Trophoblast cell (in vitro differentiated cells and primary cell): ENCODE results near the gene NBAS.

Experiments
- DNase-seq, 2 donors: peaks; one replicate each; pipeline ENCODE4 v3.0.0-alpha.2; 2016
- H2AFZ ChIP-seq: 2 replicates; pipeline ENCODE4 v1.6.1; 2013; ENCODE audit warnings: low read length, moderate library complexity, mild to moderate bottlenecking; ENCODE audit not compliant: insufficient read depth, poor library complexity
- H2AK5ac ChIP-seq: 2 replicates; pipeline ENCODE4 v1.6.1; 2013; ENCODE audit warnings: mild to moderate bottlenecking, low read length
- H2BK120ac ChIP-seq: 2 replicates; pipeline ENCODE4 v1.6.1; 2013; ENCODE audit warnings: low read length, mild to moderate bottlenecking, moderate library complexity; ENCODE audit not compliant: insufficient read depth, poor library complexity
- H2BK12ac ChIP-seq: 2 replicates; pipeline ENCODE4 v1.6.1; 2013; ENCODE audit warnings: mild to moderate bottlenecking, low read length, moderate library complexity
- H2BK5ac ChIP-seq: 2 replicates; pipeline ENCODE4 v1.6.1; 2013; ENCODE audit warnings: low read length, low read depth, moderate library complexity, mild to moderate bottlenecking; ENCODE audit not compliant: poor library complexity
- H3K14ac ChIP-seq: 2 replicates; pipeline ENCODE4 v1.6.1; 2013; ENCODE audit warnings: mild to moderate bottlenecking, low read length
- H3K18ac ChIP-seq: 2 replicates; pipeline ENCODE4 v1.6.1; 2013; ENCODE audit warnings: mild to moderate bottlenecking, low read length
- H3K23ac ChIP-seq: 2 replicates; pipeline ENCODE4 v1.6.1; 2013; ENCODE audit warnings: low read length
- H3K27ac ChIP-seq: 2 replicates; pipeline ENCODE4 v1.5.1; 2013; ENCODE audit warnings: low read depth, mild to moderate bottlenecking, inconsistent platforms, low read length, moderate library complexity
- H3K27me3 ChIP-seq: 2 replicates; pipeline ENCODE4 v1.6.1; 2013; ENCODE audit warnings: inconsistent platforms, mild to moderate bottlenecking, low read length, moderate library complexity; ENCODE audit not compliant: insufficient read depth
- H3K36me3 ChIP-seq, 2 experiments: 1 replicate in 1 of 2; 2 replicates in 1 of 2; pipeline ENCODE4 v1.6.1; 2013; ENCODE audit warnings: low read length in 2 of 2, mild to moderate bottlenecking in 2 of 2, moderate library complexity in 1 of 2; ENCODE audit not compliant: insufficient read depth in 2 of 2, control insufficient read depth in 1 of 2
- H3K4ac ChIP-seq: 2 replicates; pipeline ENCODE4 v1.6.1; 2013; ENCODE audit warnings: low read depth, mild to moderate bottlenecking, low read length, moderate library complexity
- H3K4me1 ChIP-seq, 2 experiments: 1 replicate in 1 of 2; 2 replicates in 1 of 2; pipeline ENCODE4 v1.6.1; 2013; ENCODE audit warnings: low read length in 2 of 2, mild to moderate bottlenecking in 2 of 2, moderate library complexity in 1 of 2; ENCODE audit not compliant: insufficient read depth in 2 of 2, control insufficient read depth in 1 of 2
- H3K4me2 ChIP-seq: 2 replicates; pipeline ENCODE4 v1.6.1; 2013; ENCODE audit warnings: inconsistent platforms, mild to moderate bottlenecking, low read length, moderate library complexity
- H3K4me3 ChIP-seq: 2 replicates; pipeline ENCODE4 v1.5.1; 2013; ENCODE audit warnings: mild to moderate bottlenecking, low read depth, low read length, inconsistent platforms
- H3K79me1 ChIP-seq: one replicate; pipeline ENCODE4 v1.6.1; 2013; ENCODE audit warnings: low read length
- H3K79me2 ChIP-seq: 2 replicates; pipeline ENCODE4 v1.6.1; 2013; ENCODE audit warnings: low read length, mild to moderate bottlenecking; ENCODE audit not compliant: control insufficient read depth, insufficient read depth, poor library complexity
- H3K9ac ChIP-seq: 2 replicates; pipeline ENCODE4 v1.6.1; 2013; ENCODE audit warnings: mild to moderate bottlenecking, low read length
- H3K9me3 ChIP-seq: 2 replicates; pipeline ENCODE4 v1.6.1; 2013; ENCODE audit warnings: low read depth, mild to moderate bottlenecking, control low read depth, inconsistent platforms, low read length; ENCODE audit not compliant: insufficient read depth
- H4K12ac ChIP-seq: 2 replicates; pipeline ENCODE4 v1.6.1; 2013; ENCODE audit warnings: low read depth, mild to moderate bottlenecking, low read length, moderate library complexity
- H4K8ac ChIP-seq: 2 replicates; pipeline ENCODE4 v1.6.1; 2013; ENCODE audit warnings: low read depth, mild to moderate bottlenecking, low read length, moderate library complexity
- H4K91ac ChIP-seq: one replicate; pipeline ENCODE4 v1.6.1; 2013; ENCODE audit warnings: low read depth, mild to moderate bottlenecking, low read length, moderate library complexity
- WGBS: extraction: QIAGEN DNeasy Blood & Tissue Kit; methylation state at CpG from one replicate; pipeline ENCODE4 v1.1.7; 2013; ENCODE audit warnings: missing lambda C conversion rate; ENCODE audit not compliant: insufficient read length, insufficient coverage; ENCODE audit errors: extremely low coverage; 5-methylcytosine and 5-hydroxymethylcytosine counted together

Gene NBAS

GRCh38 chr2:15281681-15282080 is 279.5 kb downstream of the NBAS start:
- Histone ChIP-seq H4K12ac (no peak overlapping the region), H3K18ac (no peak overlapping the region), H3K9ac (no peak overlapping the region), H3K4ac (no peak overlapping the region), H2BK5ac (no peak overlapping the region), H3K36me3 (no peaks in the 10 kb centered on the region), H3K23ac (no peak overlapping the region), H3K9me3 (no peaks in the 10 kb centered on the region), H3K79me1 (no peaks in the 10 kb centered on the region), H3K4me3 (no peak overlapping the region), H2BK120ac (no peak overlapping the region), H4K8ac (no peak overlapping the region), H3K79me2 (no peaks in the 10 kb centered on the region), H3K4me2 (no peak overlapping the region), H3K27me3 (no peaks in the 10 kb centered on the region), H2AK5ac (no peak overlapping the region), H3K27ac (no peak overlapping the region), H2AFZ (no peak overlapping the region), H3K4me1 (no peaks in the 10 kb centered on the region), H4K91ac (no peak overlapping the region), H3K14ac (no peak overlapping the region), H2BK12ac (no peak overlapping the region)
- WGBS = no CpG with 5 or more reads among the region's 2 CpGs
- DNase-seq = no peak

GRCh38 chr2:15279201-15279876 is 281.8 kb downstream of the NBAS start:
- no peaks in the 10 kb centered on the region for H3K4me1 ChIP-seq
- no peak for DNase-seq
- H3K9me3 ChIP-seq = no peaks in the 10 kb centered on the region
- no peak overlapping the region for H4K12ac ChIP-seq
- H3K4ac ChIP-seq = no peak overlapping the region
- no peak overlapping the region for H2BK12ac ChIP-seq
- H2AFZ ChIP-seq = no peak overlapping the region
- H4K91ac ChIP-seq = no peak overlapping the region
- peaks cover 0 to 3% of the 10 kb centered on the region in 2 experiments for H3K36me3 ChIP-seq
- WGBS = no CpG with 5 or more reads among the region's 2 CpGs
- no peaks in the 10 kb centered on the region for H3K79me1 ChIP-seq
- no peak overlapping the region for H3K4me2 ChIP-seq
- no peak overlapping the region for H3K14ac ChIP-seq
- no peaks in the 10 kb centered on the region for H3K79me2 ChIP-seq
- no peak overlapping the region for H2BK5ac ChIP-seq
- H3K18ac ChIP-seq = no peak overlapping the region
- H3K9ac ChIP-seq = no peak overlapping the region
- H3K4me3 ChIP-seq = no peak overlapping the region
- no peak overlapping the region for H4K8ac ChIP-seq
- no peaks in the 10 kb centered on the region for H3K27me3 ChIP-seq
- no peak overlapping the region for H2BK120ac ChIP-seq
- no peak overlapping the region for H3K27ac ChIP-seq
- H3K23ac ChIP-seq = no peak overlapping the region
- H2AK5ac ChIP-seq = no peak overlapping the region

- Histone ChIP-seq H2AFZ (no peak overlapping the region), H2AK5ac (no peak overlapping the region), H2BK120ac (no peak overlapping the region), H4K91ac (no peak overlapping the region), H2BK12ac (no peak overlapping the region), H3K4me3 (no peak overlapping the region), H2BK5ac (no peak overlapping the region), H3K4ac (no peak overlapping the region), H3K27me3 (no peaks in the 10 kb centered on the region), H3K9me3 (no peaks in the 10 kb centered on the region), H3K14ac (no peak overlapping the region), H4K12ac (no peak overlapping the region), H3K36me3 (peaks cover 0 to 5% of the 10 kb centered on the region in 2 experiments), H3K79me1 (no peaks in the 10 kb centered on the region), H3K18ac (no peak overlapping the region), H3K27ac (no peak overlapping the region), H3K79me2 (no peaks in the 10 kb centered on the region), H3K4me1 (no peaks in the 10 kb centered on the region), H3K4me2 (no peak overlapping the region), H3K9ac (no peak overlapping the region), H4K8ac (no peak overlapping the region), H3K23ac (no peak overlapping the region)
- no peak for DNase-seq
- no CpG with 5 or more reads among the region's 3 CpGs for WGBS
Observed at GRCh38 chr2:15278296-15278695, 282.8 kb downstream of the NBAS start.

DNA sequence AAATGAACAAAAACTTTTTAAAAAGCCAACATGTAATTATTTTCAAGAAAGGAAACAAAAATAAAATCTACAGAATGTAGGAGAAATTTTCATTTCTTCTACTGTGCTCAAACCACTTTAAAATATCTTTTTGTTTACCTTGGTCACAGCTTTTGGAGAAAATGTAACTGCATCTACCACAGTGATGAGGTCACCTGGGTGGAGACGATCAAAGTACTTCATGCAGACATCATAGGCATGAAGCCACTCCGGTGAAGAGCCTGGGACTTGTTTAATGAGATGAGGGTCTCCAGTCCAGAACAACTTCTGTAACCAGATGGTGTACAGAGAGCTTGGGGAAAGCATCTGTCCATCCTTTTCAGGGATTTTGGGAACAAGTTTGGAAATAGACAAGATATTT is 285.8 kb downstream of the NBAS start:
- no peaks in the 10 kb centered on the region for H3K79me2 ChIP-seq
- H3K23ac ChIP-seq = no peak overlapping the region
- H2AK5ac ChIP-seq = no peak overlapping the region

More for the DNA sequence above, 285.8 kb downstream of the NBAS start:
- Histone ChIP-seq H2BK12ac (no peak overlapping the region), H2BK5ac (no peak overlapping the region), H2BK120ac (no peak overlapping the region), H3K4me1 (no peaks in the 10 kb centered on the region), H3K27ac (no peak overlapping the region), H3K18ac (no peak overlapping the region), H3K36me3 (peaks cover 0 to 5% of the 10 kb centered on the region in 2 experiments), H3K4ac (no peak overlapping the region), H3K27me3 (no peaks in the 10 kb centered on the region), H4K91ac (no peak overlapping the region), H3K9ac (no peak overlapping the region), H3K4me3 (no peak overlapping the region), H2AFZ (no peak overlapping the region), H3K14ac (no peak overlapping the region), H4K8ac (no peak overlapping the region), H3K4me2 (no peak overlapping the region), H4K12ac (no peak overlapping the region), H3K79me1 (no peaks in the 10 kb centered on the region), H3K9me3 (no peaks in the 10 kb centered on the region)
- DNase-seq = no peak
- WGBS = no CpG with 5 or more reads among the region's 2 CpGs
